Esophagus squamous epithelium (tissue), 4 donors: ENCODE measurements around the gene ARSD.

Experiments
- CTCF ChIP-seq, 6 experiments: fragments of 450-650 bp in 4 of 6; fragments of 200-600 bp in 2 of 6; sonication (generic) in 2 of 6; IDR thresholded peaks; one replicate each; pipeline ENCODE4 v1.5.1; 2016 to 2019; ENCODE audit warnings: antibody characterized with exemption in 6 of 6, mild to moderate bottlenecking in 4 of 6, moderate library complexity in 4 of 6
- POLR2A ChIP-seq, 4 donors: fragments of 450-650 bp; IDR thresholded peaks; one replicate each; pipeline ENCODE4 v1.6.1; 2017; ENCODE audit warnings: antibody characterized with exemption in 4 of 4, mild to moderate bottlenecking in 4 of 4, moderate library complexity in 3 of 4

- no peak for TF ChIP-seq POLR2A (IDR thresholded peaks at IDR 0.05)
- no peak for TF ChIP-seq CTCF (IDR thresholded peaks at IDR 0.05)
These were observed 27.6 kb downstream of the ARSD start for GRCh38 chrX:2901367-2902036.
